Cerebellar cortex (tissue), 1 donor: ENCODE data around the gene PTPN2.
A peak's percentile ranks its signal among the peaks of the same experiment; 100 is the strongest.

Experiments
- DNase-seq: peaks from one replicate; pipeline ENCODE4 v3.0.0-alpha.2; 2015; ENCODE audit warnings: low spot score

PTPN2 gene

DNA sequence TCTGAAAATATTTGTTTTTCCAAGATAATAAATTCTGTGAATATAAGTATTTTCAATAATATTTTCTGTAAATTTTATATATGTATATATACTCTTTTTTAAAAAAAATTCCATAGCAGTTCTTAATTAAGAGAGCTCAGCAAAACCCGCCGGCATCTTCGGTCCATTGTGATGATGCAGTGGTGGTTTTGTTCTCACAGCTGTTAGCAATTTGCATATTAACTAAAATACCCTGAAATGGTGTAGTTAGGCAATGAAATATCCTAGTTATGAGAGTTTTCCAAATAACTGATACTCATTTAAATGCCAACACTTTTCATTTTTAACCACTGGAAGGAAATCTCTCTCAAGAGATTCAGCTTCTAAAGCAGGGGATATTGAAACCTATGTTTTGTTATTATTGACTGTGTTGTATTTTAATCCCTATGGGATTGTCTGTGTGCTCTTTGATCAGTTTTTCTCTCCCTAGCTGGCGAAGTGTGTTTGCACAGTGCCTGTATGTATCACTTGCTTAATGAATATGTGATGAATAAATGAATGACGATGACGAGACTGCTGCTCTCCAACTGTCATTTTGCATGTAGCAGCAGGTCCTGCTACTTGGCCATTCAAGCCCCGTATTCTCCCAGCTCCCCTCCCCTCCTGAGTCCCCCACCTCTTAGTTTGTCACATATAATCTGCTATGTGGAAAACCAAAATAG, 138.8 kb downstream of the PTPN2 start:
- no peak for DNase-seq

- DNase-seq: peak; percentile 47
Measured at GRCh38 chr18:12744103-12744502, 139.9 kb downstream of the PTPN2 start.

DNA sequence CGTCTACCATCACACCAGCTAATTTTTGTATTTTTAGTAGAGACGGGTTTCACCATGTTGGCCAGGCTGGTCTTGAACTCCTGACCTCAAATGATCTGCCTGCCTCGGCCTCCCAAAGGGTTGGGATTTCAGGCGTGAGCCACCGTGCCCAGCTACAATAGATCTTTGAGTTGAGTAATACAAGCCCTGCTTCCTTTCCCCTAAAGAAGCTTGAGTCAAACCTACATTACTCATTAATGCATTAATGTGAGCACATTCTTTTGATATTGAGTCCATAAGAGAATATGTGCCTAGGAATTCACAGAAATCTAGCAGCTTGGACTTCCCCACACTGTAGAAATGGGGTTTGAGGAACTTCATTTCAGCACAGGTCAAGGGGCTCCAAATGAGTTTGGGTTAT, 141.6 kb downstream of the PTPN2 start:
- DNase-seq: no peak
